Fibroblast of lung (primary cell): ENCODE measurements around the gene GRK1.

Experiments
- CTCF ChIP-seq, 2 donors: IDR thresholded peaks in 1 of 2; conservative IDR thresholded peaks in 1 of 2; 1 replicate in 1 of 2; 2 replicates in 1 of 2; pipeline ENCODE4 v1.5.1; 2011 to 2012; ENCODE audit warnings: low read length in 2 of 2, control low read depth in 1 of 2, inconsistent platforms in 1 of 2, low read depth in 1 of 2, mild to moderate bottlenecking in 1 of 2
- EZH2 ChIP-seq: IDR thresholded peaks from 2 replicates; pipeline ENCODE4 v1.5.1; 2012; ENCODE audit warnings: low read length, control low read depth, mild to moderate bottlenecking; ENCODE audit errors: missing control alignments

GRCh38 chr13:113665597-113666328 is 1.3 kb upstream of the GRK1 start:
- TF ChIP-seq CTCF (conservative IDR thresholded peaks at IDR 0.05 in 1 of 2, IDR thresholded peaks at IDR 0.05 in 1 of 2; ENCODE audit: low read depth in 1 of 2, low read length in 2 of 2) (no peak), EZH2 (no peak)
